SK-N-SH (cell line): ENCODE data around the gene USH1C.

Experiments
- CTCF ChIP-seq: fragments of 200-600 bp; sonication (generic); IDR thresholded peaks from 2 replicates; pipeline ENCODE4 v1.6.1; 2017; ENCODE audit warnings: antibody characterized with exemption, mild to moderate bottlenecking, moderate library complexity
- EP300 ChIP-seq, 2 experiments: IDR thresholded peaks; 2 replicates each; pipeline versions ENCODE4 v1.4.0 to v1.6.1; 2012; ENCODE audit warnings: borderline replicate concordance in 1 of 2, low read depth in 1 of 2, low read length in 1 of 2
- EZH2phosphoT487 ChIP-seq: fragments of 200-600 bp; sonication (generic); IDR thresholded peaks from 2 replicates; pipeline ENCODE4 v1.6.1; 2017; ENCODE audit warnings: low read depth, mixed run types, mild to moderate bottlenecking, antibody characterized with exemption, moderate library complexity, borderline replicate concordance
- FOXM1 ChIP-seq: IDR thresholded peaks from 2 replicates; pipeline ENCODE4 v1.4.0; 2012; ENCODE audit warnings: low read depth, mild to moderate bottlenecking
- JUND ChIP-seq: IDR thresholded peaks from 2 replicates; pipeline ENCODE4 v1.4.0; 2012
- POLR2AphosphoS5 ChIP-seq: IDR thresholded peaks from 2 replicates; pipeline ENCODE4 v1.6.1; 2012; ENCODE audit warnings: low read depth, low read length
- RCOR1 ChIP-seq: fragments of 150-350 bp; IDR thresholded peaks from 2 replicates; pipeline ENCODE4 v1.6.1; 2017; ENCODE audit warnings: antibody characterized with exemption, low read length
- YY1 ChIP-seq: IDR thresholded peaks from 2 replicates; pipeline ENCODE4 v1.4.0; 2012; ENCODE audit warnings: low read depth, mild to moderate bottlenecking
- ZBTB33 ChIP-seq: IDR thresholded peaks from 2 replicates; pipeline ENCODE4 v1.4.0; 2012; ENCODE audit warnings: low read depth, borderline replicate concordance
- TF ChIP-seq, protein P1 (sequence below): fragments of 150-350 bp; IDR thresholded peaks from 2 replicates; pipeline ENCODE4 v1.6.1; 2017; ENCODE audit warnings: antibody characterized with exemption, low read length, low read depth, borderline replicate concordance
- TF ChIP-seq, protein P2 (sequence below): IDR thresholded peaks from 2 replicates; pipeline ENCODE4 v1.4.0; 2012; ENCODE audit warnings: low read depth, borderline replicate concordance

DNA sequence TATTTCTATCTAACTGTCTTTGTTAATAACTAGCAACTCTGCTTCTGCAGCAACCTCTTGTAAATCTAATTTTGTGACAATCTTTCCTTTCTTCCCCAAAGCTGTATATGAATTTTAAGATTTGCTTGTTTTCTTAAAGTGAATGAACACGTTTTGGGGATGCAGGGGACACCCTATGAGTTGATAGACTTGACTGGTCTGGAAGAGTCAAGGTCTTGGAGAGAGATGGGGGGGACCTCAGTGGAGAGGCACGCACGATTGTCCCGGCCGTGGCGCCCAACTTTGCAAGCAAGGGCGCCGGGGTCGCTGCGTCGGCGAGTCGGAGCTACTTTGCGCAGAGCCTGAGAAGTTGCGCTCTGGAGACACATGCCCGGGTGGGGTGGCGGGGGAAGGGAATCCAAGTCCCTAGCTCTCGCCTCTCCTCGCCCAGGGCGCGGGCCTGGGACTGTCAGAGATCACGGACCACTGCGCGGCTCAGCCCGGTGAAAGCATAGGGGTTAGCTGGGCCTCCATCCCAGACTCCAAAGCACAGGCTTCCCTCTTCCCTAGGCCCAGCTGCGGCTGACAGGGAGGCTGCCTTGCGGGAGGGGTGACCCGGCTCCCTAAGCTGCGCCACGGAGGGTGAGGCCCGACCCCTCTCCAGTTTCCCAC, 68.4 kb downstream of the USH1C start:
- TF ChIP-seq, protein P1, sequence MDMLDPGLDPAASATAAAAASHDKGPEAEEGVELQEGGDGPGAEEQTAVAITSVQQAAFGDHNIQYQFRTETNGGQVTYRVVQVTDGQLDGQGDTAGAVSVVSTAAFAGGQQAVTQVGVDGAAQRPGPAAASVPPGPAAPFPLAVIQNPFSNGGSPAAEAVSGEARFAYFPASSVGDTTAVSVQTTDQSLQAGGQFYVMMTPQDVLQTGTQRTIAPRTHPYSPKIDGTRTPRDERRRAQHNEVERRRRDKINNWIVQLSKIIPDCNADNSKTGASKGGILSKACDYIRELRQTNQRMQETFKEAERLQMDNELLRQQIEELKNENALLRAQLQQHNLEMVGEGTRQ = no peak
- no peak for TF ChIP-seq EZH2phosphoT487
- no peak for TF ChIP-seq CTCF
- no peak for TF ChIP-seq POLR2AphosphoS5
- TF ChIP-seq JUND = no peak
- no peak for TF ChIP-seq YY1
- no peak for TF ChIP-seq FOXM1
- no peak for TF ChIP-seq RCOR1
- TF ChIP-seq EP300 (IDR thresholded peaks at IDR 0.05; ENCODE audit: borderline replicate concordance in 1 of 2, low read depth in 1 of 2, low read length in 1 of 2) = no peak
- TF ChIP-seq ZBTB33 = no peak
- TF ChIP-seq, protein P2, sequence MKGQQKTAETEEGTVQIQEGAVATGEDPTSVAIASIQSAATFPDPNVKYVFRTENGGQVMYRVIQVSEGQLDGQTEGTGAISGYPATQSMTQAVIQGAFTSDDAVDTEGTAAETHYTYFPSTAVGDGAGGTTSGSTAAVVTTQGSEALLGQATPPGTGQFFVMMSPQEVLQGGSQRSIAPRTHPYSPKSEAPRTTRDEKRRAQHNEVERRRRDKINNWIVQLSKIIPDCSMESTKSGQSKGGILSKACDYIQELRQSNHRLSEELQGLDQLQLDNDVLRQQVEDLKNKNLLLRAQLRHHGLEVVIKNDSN = no peak
